Hepatocyte (in vitro differentiated cells): ENCODE measurements around the gene SSTR1.

ENCODE experiments used
- EZH2 ChIP-seq: fragments of 200-600 bp; sonication (generic); IDR thresholded peaks from 2 replicates; pipeline ENCODE4 v1.6.1; 2016; ENCODE audit warnings: antibody characterized with exemption, mild to moderate bottlenecking, borderline replicate concordance
- EZH2phosphoT487 ChIP-seq: fragments of 200-600 bp; sonication (generic); IDR thresholded peaks from one replicate; pipeline ENCODE4 v1.6.1; 2018; ENCODE audit warnings: antibody characterized with exemption, mild to moderate bottlenecking, low read depth, moderate library complexity; ENCODE audit not compliant: unreplicated experiment, severe bottlenecking
- TF ChIP-seq, protein P1 (sequence below): fragments of 200-600 bp; sonication (generic); IDR thresholded peaks from 2 replicates; pipeline ENCODE4 v1.5.1; 2016; ENCODE audit warnings: antibody characterized with exemption, mild to moderate bottlenecking; ENCODE audit not compliant: poor library complexity

- TF ChIP-seq, protein P1, sequence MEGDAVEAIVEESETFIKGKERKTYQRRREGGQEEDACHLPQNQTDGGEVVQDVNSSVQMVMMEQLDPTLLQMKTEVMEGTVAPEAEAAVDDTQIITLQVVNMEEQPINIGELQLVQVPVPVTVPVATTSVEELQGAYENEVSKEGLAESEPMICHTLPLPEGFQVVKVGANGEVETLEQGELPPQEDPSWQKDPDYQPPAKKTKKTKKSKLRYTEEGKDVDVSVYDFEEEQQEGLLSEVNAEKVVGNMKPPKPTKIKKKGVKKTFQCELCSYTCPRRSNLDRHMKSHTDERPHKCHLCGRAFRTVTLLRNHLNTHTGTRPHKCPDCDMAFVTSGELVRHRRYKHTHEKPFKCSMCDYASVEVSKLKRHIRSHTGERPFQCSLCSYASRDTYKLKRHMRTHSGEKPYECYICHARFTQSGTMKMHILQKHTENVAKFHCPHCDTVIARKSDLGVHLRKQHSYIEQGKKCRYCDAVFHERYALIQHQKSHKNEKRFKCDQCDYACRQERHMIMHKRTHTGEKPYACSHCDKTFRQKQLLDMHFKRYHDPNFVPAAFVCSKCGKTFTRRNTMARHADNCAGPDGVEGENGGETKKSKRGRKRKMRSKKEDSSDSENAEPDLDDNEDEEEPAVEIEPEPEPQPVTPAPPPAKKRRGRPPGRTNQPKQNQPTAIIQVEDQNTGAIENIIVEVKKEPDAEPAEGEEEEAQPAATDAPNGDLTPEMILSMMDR, result no peak
- TF ChIP-seq EZH2 (peak; percentile 31), EZH2phosphoT487 (no peak)
These were observed at the start of gene SSTR1 for GRCh38 chr14:38207736-38208617.
